Measurements from ENCODE around the gene APOL6.

The APOL6 gene

DNA sequence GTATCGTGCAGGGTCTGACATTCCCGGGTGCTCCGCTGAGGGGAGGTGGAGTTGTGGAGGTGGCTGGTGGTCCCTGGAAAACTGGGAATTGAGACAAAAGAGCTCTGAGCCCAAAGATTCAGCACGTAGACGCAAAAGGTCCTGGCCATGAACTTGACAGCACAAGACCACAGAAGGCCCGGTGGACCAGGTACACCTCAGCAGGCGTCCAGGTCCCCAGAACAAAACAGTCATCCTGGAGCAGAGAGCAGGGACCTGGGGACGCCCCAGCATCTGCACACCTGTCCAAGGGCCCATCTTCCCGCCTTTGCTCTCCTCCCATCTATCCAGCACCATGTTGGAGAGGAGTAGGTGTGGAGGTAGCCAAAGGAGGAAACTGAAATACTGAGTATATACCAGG is 17.4 kb upstream of the APOL6 start:
- TF ChIP-seq, protein P1, sequence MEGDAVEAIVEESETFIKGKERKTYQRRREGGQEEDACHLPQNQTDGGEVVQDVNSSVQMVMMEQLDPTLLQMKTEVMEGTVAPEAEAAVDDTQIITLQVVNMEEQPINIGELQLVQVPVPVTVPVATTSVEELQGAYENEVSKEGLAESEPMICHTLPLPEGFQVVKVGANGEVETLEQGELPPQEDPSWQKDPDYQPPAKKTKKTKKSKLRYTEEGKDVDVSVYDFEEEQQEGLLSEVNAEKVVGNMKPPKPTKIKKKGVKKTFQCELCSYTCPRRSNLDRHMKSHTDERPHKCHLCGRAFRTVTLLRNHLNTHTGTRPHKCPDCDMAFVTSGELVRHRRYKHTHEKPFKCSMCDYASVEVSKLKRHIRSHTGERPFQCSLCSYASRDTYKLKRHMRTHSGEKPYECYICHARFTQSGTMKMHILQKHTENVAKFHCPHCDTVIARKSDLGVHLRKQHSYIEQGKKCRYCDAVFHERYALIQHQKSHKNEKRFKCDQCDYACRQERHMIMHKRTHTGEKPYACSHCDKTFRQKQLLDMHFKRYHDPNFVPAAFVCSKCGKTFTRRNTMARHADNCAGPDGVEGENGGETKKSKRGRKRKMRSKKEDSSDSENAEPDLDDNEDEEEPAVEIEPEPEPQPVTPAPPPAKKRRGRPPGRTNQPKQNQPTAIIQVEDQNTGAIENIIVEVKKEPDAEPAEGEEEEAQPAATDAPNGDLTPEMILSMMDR (IDR thresholded peaks at IDR 0.05; ENCODE audit: borderline replicate concordance, insufficient read depth, low read depth, low read length): no peak
- no peak overlapping the region for H3K4me3 ChIP-seq (ENCODE audit: low read depth, low read length)

DNA sequence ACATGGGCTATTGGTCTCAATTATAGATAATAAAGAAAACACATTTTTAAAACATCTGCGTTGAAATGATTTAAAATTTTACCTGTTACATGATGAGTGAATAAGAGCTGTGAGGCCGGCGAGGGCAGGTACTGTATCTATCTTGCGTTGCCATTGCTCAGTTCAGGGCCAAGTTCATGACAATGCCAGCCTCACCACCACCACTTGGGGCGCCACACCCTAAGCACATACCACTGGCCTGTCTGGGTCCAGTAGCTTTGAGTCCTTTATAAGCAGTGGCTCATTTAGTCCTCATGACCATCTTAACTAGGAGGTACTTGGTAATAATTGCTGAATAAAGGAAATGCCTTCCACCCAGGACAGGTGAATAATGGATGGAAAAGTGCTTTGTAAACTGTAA is 16.6 kb upstream of the APOL6 start:
- H3K4me3 ChIP-seq (ENCODE audit: low read depth, low read length): no peak overlapping the region
- TF ChIP-seq, protein P1 (IDR thresholded peaks at IDR 0.05; ENCODE audit: borderline replicate concordance, insufficient read depth, low read depth, low read length): peak; percentile 83

DNA sequence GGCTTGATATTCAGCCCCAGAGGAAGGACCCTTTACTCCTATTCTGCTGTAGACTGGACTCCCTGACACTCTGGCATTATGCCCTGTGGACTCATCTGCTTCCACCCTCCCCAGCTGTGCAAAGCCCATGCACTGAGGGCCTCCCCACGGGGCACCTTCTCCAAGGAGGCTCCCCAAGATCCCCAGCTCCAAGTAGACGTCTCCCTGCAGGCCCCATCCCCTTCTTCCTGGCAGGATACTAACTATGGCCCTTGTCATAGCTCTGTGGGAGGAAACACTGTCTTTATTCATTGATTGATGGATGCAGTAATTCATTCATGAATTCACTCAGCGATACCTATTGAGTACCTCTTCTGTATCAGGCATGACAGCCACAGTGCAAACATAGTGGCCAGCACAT is 15.3 kb upstream of the APOL6 start:
- no peak overlapping the region for H3K4me3 ChIP-seq (ENCODE audit: low read depth, low read length)
- TF ChIP-seq, protein P1 (IDR thresholded peaks at IDR 0.05; ENCODE audit: borderline replicate concordance, insufficient read depth, low read depth, low read length): no peak

DNA sequence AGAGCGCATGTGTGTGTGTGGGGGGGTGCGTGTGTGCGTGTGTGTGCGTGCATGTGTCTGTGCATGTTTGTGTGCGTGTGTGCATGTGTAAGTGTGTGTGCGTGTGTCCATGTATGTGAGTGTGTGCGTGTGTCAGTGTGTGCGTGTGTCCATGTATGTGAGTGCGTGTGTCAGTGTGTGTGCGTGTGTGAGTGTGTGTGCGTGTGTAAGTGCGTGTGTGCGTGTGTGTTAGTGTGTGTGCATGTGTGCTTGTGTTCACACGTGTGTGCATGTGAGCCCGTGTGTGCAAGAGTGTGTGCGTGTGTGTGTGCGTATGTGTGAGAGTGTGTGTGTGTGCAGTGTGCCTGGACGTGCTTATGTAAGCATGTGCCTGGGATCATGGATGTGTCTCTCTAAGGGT is 14.7 kb upstream of the APOL6 start:
- H3K4me3 ChIP-seq (ENCODE audit: low read depth, low read length): no peak overlapping the region
- TF ChIP-seq, protein P1 (IDR thresholded peaks at IDR 0.05; ENCODE audit: borderline replicate concordance, insufficient read depth, low read depth, low read length): no peak

DNA sequence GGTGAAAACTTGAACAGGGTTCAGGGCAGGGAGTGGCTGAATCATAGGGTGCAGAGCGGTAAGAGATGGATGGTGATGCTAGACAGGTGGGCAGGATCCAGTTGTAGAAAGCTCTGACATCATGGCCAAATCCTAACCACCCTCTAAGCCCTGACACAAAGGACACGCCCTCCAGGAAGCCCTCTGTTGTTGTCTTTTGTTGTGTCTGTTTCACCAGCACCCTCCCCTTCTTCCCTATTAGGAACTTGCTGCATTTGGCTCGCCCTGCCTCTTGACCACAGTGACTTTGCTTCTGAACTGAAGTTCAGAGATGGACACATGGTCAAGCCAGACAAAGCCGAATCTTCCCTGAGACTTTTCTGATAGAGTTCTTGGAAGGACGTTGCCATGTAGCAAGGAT is 14.2 kb upstream of the APOL6 start:
- no peak overlapping the region for H3K4me3 ChIP-seq (ENCODE audit: low read depth, low read length)
- TF ChIP-seq, protein P1 (IDR thresholded peaks at IDR 0.05; ENCODE audit: borderline replicate concordance, insufficient read depth, low read depth, low read length): no peak

DNA sequence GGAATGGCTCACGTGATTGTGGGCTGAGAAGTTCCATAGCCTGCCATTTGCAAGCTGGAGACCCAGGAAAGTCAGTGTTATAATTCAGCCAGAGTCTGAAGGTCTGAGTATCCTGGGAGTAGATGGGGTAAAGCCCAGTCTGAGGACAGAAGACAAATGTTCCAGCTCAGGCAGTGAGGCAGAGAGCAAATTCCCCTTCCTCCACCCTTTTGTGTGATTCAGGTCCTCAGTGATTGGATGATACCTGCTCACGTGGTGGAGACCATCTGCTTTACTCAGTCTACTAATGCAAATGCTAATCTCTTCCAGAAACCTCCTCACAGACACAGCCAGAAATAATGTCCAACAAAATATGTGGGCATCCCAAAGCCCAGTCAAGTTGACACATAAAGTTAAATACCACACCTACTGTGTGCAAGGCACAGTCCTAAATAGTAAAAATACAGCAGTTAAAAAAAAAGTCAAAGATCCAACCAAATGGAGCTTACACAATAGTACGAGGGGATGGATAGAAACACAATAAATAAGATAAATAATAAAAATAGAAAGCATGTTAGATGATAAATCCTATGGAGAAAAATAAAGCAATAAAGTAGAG is 13.2 kb upstream of the APOL6 start:
- no peak overlapping the region for H3K4me3 ChIP-seq (ENCODE audit: low read depth, low read length)
- TF ChIP-seq, protein P1 (IDR thresholded peaks at IDR 0.05; ENCODE audit: borderline replicate concordance, insufficient read depth, low read depth, low read length): no peak

DNA sequence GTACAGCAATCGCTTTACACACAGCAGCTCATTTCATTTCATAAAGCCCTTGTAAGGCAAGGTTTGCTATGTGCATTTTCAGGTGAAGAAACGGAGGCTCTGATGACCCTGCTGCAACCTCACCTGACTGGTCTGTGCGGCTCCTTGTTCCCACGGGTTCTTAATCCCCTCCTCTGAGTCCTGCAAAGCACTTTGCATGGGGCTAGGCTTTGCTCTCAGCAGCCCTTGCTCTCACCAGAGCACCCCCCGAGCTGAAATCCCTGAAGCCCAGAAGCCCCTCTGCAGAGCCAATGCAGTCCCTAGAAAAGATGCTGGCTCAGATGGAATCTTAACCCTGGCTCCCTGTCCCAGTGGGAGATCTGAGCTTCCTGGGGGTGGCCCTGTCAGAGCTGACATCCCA is 11.0 kb upstream of the APOL6 start:
- no peak overlapping the region for H3K4me3 ChIP-seq (ENCODE audit: low read depth, low read length)
- TF ChIP-seq, protein P1 (IDR thresholded peaks at IDR 0.05; ENCODE audit: borderline replicate concordance, insufficient read depth, low read depth, low read length): no peak

Data from GM12875 (cell line).